HFFc6 (cell line): Measurements from ENCODE around the gene AP3D1. TPM values are rescaled to one million over a fixed set of nuclear protein-coding genes. Genes with fewer than 3 reads are reported as not detected.
"Not testable (repeated sequence)": the region's sequence is repeated elsewhere in the genome, so short reads cannot be mapped to it uniquely, and the experiment has no call there.

Source experiments
- DNase-seq: peaks from one replicate; pipeline ENCODE4 v3.0.0-alpha.2; 2018
- H3K27ac Mint-ChIP-seq: 2 replicates; pipeline ENCODE4 v1.8.0; 2020; ENCODE audit warnings: mild to moderate bottlenecking, mixed read lengths
- H3K27me3 Mint-ChIP-seq: 2 replicates; pipeline ENCODE4 v1.8.0; 2021; ENCODE audit warnings: mild to moderate bottlenecking, moderate library complexity, mixed read lengths; ENCODE audit not compliant: insufficient read depth
- H3K36me3 Mint-ChIP-seq: 2 replicates; pipeline ENCODE4 v1.8.0; 2021; ENCODE audit warnings: low read depth, mixed read lengths
- H3K4me1 Mint-ChIP-seq: 2 replicates; pipeline ENCODE4 v1.8.0; 2020; ENCODE audit warnings: low read depth, mixed read lengths
- H3K4me3 Mint-ChIP-seq: 2 replicates; pipeline ENCODE4 v1.8.0; 2020; ENCODE audit warnings: mild to moderate bottlenecking, moderate library complexity, mixed read lengths
- H3K9me3 Mint-ChIP-seq: 2 replicates; pipeline ENCODE4 v1.8.0; 2020; ENCODE audit warnings: mild to moderate bottlenecking, mixed read lengths
- CTCF ChIP-seq: fragments of 200-600 bp; sonication (generic); IDR thresholded peaks from 2 replicates; pipeline ENCODE4 v1.5.0; 2021; ENCODE audit warnings: antibody characterized with exemption, mild to moderate bottlenecking
- total RNA-seq, 6 experiments: library from RNA; stranded (reverse); fragmentation: NEBNext Ultra II Directional; extraction: Animal tissue kit (Norgen Biotek cat#: 25700); gene quantifications; 2 replicates in 1 of 6; 3 replicates in 5 of 6; pipeline ENCODE4 v1.2.3, GENCODE V29; 2021

The AP3D1 gene
- total RNA-seq, 6 experiments from 2014 or later: 139 to 169 (median 151) TPM

DNA sequence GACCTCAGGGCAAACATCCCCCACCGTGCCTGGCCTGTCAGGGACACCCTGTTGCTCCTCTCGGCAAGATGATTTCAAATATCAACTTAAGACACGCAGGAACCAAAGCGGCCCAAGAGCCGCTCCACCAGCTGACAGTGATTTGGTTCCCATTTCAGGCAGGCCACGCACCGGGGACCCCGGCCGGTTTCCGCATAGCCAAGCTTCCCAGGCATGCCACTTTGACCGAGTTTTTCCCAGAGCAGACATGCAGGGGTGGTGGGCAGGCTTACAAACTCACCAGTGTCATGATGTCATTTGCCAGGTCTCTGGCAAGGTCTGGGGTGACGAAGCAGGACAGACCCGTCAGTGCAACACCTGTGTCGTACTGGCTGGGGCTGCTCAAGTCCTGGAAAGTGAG lies 19.2 kb downstream of the AP3D1 start:
- H3K27ac Mint-ChIP-seq: no peak overlapping the region

GRCh38 chr19:2131012-2131975 lies 20.1 kb downstream of the AP3D1 start:
- H3K9me3 Mint-ChIP-seq, H3K27ac Mint-ChIP-seq, H3K4me1 Mint-ChIP-seq, H3K36me3 Mint-ChIP-seq, H3K27me3 Mint-ChIP-seq, H3K4me3 Mint-ChIP-seq, DNase-seq: not testable (repeated sequence)

More for the DNA sequence above, 19.2 kb downstream of the AP3D1 start:
- Mint-ChIP-seq H3K4me3 (no peak overlapping the region), H3K36me3 (peaks cover 5% of the 10 kb centered on the region; the same call in 1 of the 2 replicates), H3K4me1 (no peaks in the 10 kb centered on the region), H3K27me3 (peaks cover 2% of the 10 kb centered on the region; the same call in 1 of the 2 replicates), H3K9me3 (no peaks in the 10 kb centered on the region)
- TF ChIP-seq CTCF: no peak
- no peak for DNase-seq

- Mint-ChIP-seq H3K9me3 (no peaks in the 10 kb centered on the region), H3K36me3 (peaks cover 10% of the 10 kb centered on the region; the same call in 1 of the 2 replicates), H3K27me3 (no peaks in the 10 kb centered on the region), H3K4me3 (no peak overlapping the region), H3K4me1 (no peaks in the 10 kb centered on the region), H3K27ac (no peak overlapping the region)
- no peak for DNase-seq
- TF ChIP-seq CTCF: no peak
Observed at GRCh38 chr19:2129892-2130770, 21.2 kb downstream of the AP3D1 start.

- Mint-ChIP-seq H3K27ac (no peak overlapping the region), H3K27me3 (no peaks in the 10 kb centered on the region), H3K36me3 (peaks cover 10% of the 10 kb centered on the region; the same call in 1 of the 2 replicates), H3K4me3 (no peak overlapping the region), H3K9me3 (no peaks in the 10 kb centered on the region), H3K4me1 (no peaks in the 10 kb centered on the region)
- TF ChIP-seq CTCF: no peak
- no peak for DNase-seq
Observed at GRCh38 chr19:2129486-2129885, 21.9 kb downstream of the AP3D1 start.

- Mint-ChIP-seq H3K4me3 (no peak overlapping the region), H3K27me3 (no peaks in the 10 kb centered on the region), H3K9me3 (no peaks in the 10 kb centered on the region), H3K4me1 (no peaks in the 10 kb centered on the region), H3K36me3 (peaks cover 10% of the 10 kb centered on the region; the same call in 1 of the 2 replicates), H3K27ac (no peak overlapping the region)
- TF ChIP-seq CTCF: no peak
- DNase-seq: no peak
Observed at GRCh38 chr19:2129022-2129421, 22.3 kb downstream of the AP3D1 start.

DNA sequence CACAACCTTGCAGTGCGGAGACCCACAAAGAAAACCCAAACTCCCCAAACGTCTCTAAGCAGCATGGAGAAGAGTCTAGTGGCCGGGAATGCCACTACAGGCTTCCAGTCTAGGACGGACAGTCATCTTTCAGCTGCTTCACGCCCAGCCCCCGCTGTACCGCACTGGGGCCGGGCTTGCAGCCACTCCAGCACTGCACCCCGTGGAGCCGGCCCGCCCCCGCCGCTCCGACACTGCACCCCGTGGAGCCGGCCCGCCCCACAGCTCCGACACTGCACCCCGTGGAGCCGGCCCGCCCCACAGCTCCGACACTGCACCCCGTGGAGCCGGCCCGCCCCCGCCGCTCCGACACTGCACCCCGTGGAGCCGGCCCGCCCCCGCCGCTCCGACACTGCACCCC lies 23.1 kb downstream of the AP3D1 start:
- H3K36me3 Mint-ChIP-seq, H3K27ac Mint-ChIP-seq, H3K4me3 Mint-ChIP-seq, DNase-seq, H3K4me1 Mint-ChIP-seq, H3K9me3 Mint-ChIP-seq, H3K27me3 Mint-ChIP-seq: not testable (repeated sequence)
